Adrenal gland (tissue), 12 donors: ENCODE measurements around the gene COPZ2. TPM values are rescaled to one million over a fixed set of nuclear protein-coding genes. Genes with fewer than 3 reads are reported as not detected.

ENCODE experiments used
- DNase-seq, 7 donors: peaks; one replicate each; pipeline ENCODE4 v3.0.0-alpha.2; 2019 to 2020
- H3K27ac ChIP-seq, 5 donors: fragments of 200-600 bp; sonication (generic) in 4 of 5; 1 replicate in 3 of 5; 2 replicates in 2 of 5; pipeline versions ENCODE4 v1.5.1 to v1.8.0; 2016 to 2020; ENCODE audit warnings: mild to moderate bottlenecking in 1 of 5
- H3K27me3 ChIP-seq: fragments of 200-600 bp; 2 replicates; pipeline ENCODE4 v1.8.0; 2021
- H3K36me3 ChIP-seq, 2 donors: fragments of 200-600 bp; replicated peaks in 1 of 2; 1 replicate in 1 of 2; 2 replicates in 1 of 2; pipeline versions ENCODE4 v1.5.1 to v1.8.0; 2018 to 2022
- H3K4me1 ChIP-seq, 2 donors: fragments of 200-600 bp; replicated peaks in 1 of 2; 1 replicate in 1 of 2; 2 replicates in 1 of 2; pipeline versions ENCODE4 v1.5.1 to v1.8.0; 2018 to 2021
- H3K4me3 ChIP-seq, 4 donors: fragments of 200-600 bp; sonication (generic) in 3 of 4; one replicate each; pipeline ENCODE4 v1.5.1; 2016 to 2018
- H3K9me3 ChIP-seq, 3 donors: fragments of 200-600 bp; sonication (generic) in 1 of 3; replicated peaks in 1 of 3; 1 replicate in 2 of 3; 2 replicates in 1 of 3; pipeline versions ENCODE4 v1.5.1 to v1.8.0; 2016 to 2021
- POLR2A ChIP-seq, 2 donors: fragments of 450-650 bp; IDR thresholded peaks; one replicate each; pipeline ENCODE4 v1.6.1; 2017; ENCODE audit warnings: antibody characterized with exemption in 2 of 2, mild to moderate bottlenecking in 2 of 2, moderate library complexity in 1 of 2
- WGBS, 4 donors: extraction: QIAGEN DNeasy Blood & Tissue Kit in 2 of 4; methylation state at CpG; one replicate each; pipeline versions ENCODE4 v1.1.5 to v1.1.7; 2013 to 2017; 5-methylcytosine and 5-hydroxymethylcytosine counted together
- intact Hi-C, 2 donors: fragments of 100-400 bp; cut with DNase I; formaldehyde crosslinking; loops; one replicate each; pipeline versions ENCODE4 v1.14.1 to v1.15.0; 2022 to 2023
- polyA plus RNA-seq, 3 donors: library from polyadenylated mRNA; stranded (reverse); fragments of 200-250 nt in 2 of 3; fragments of 350-450 nt in 1 of 3; fragmentation: Illumina TruSeq in 1 of 3; extraction: RNeasy Lipid Tissue Mini Kit (QIAGEN cat#74804) in 1 of 3; gene quantifications; one replicate each; pipeline ENCODE4 v1.2.3, GENCODE V29; 2013 to 2014
- total RNA-seq, 9 donors: library from RNA; depleted of rRNA in 4 of 9; stranded (reverse); fragments of >200 nt in 4 of 9; fragments of 120-200 nt in 1 of 9; fragmentation: NEBNext Ultra II Directional in 1 of 9; extraction: Animal tissue kit (Norgen Biotek cat#: 25700) in 1 of 9; gene quantifications; one replicate each; pipeline versions ENCODE4 v1.1.0 to v1.2.4, GENCODE V29; 2013 to 2023
- TF ChIP-seq, protein P1 (sequence below), 6 experiments: fragments of 450-650 bp in 4 of 6; fragments of 200-600 bp in 2 of 6; sonication (generic) in 1 of 6; IDR thresholded peaks; 1 replicate in 5 of 6; 2 replicates in 1 of 6; pipeline versions ENCODE4 v1.5.1 to v1.8.0; 2016 to 2021; ENCODE audit warnings: antibody characterized with exemption in 6 of 6, mild to moderate bottlenecking in 2 of 6, moderate library complexity in 1 of 6
- donor health status: healthy with polysubstance abuse.
- donor health status: Bipolar disorder and iron deficiency.
- donor health status: DM: yes; HTN: yes; CAD: no.
- donor health status: DM: no; HTN: no; CAD: no.
- donor health status: DM: no; HTN: no; CAD: no.
- donor health status: DM: yes; HTN: yes; CAD: no.

COPZ2 gene
- total and polyA plus RNA-seq, 12 donors: 16.3 to 60.1 (median 42.4) TPM

DNA sequence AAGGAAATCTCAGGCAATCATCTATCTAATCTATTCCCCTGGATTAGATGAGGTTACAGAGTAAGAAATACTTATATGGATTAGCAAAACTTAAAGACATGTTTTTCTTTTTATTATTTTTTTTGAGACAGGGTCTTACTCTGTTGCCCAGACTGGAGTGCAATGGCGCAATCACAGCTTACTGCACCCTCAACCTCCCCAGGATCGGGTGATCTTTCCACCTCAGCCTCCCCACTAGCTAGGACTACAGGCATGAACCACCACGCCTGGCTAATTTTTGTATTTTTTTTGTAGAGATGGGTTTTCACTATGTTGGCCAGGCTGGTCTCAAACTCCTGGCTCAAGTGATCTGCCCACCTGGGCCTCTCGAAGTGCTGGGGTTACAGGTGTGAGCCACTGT, 7.3 kb upstream of the COPZ2 start:
- no peaks in the 10 kb centered on the region for H3K36me3 ChIP-seq
- H3K27me3 ChIP-seq: no peaks in the 10 kb centered on the region
- no peaks in the 10 kb centered on the region for H3K9me3 ChIP-seq
- no peak for TF ChIP-seq POLR2A (IDR thresholded peaks at IDR 0.05)
- TF ChIP-seq, protein P1, sequence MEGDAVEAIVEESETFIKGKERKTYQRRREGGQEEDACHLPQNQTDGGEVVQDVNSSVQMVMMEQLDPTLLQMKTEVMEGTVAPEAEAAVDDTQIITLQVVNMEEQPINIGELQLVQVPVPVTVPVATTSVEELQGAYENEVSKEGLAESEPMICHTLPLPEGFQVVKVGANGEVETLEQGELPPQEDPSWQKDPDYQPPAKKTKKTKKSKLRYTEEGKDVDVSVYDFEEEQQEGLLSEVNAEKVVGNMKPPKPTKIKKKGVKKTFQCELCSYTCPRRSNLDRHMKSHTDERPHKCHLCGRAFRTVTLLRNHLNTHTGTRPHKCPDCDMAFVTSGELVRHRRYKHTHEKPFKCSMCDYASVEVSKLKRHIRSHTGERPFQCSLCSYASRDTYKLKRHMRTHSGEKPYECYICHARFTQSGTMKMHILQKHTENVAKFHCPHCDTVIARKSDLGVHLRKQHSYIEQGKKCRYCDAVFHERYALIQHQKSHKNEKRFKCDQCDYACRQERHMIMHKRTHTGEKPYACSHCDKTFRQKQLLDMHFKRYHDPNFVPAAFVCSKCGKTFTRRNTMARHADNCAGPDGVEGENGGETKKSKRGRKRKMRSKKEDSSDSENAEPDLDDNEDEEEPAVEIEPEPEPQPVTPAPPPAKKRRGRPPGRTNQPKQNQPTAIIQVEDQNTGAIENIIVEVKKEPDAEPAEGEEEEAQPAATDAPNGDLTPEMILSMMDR (IDR thresholded peaks at IDR 0.05): no peak
- WGBS, 4 donors: 90 to 93% (median 92%) methylated on average over 4 of the region's 4 CpGs
- no peak overlapping the region for H3K27ac ChIP-seq
- intact Hi-C loops: no loop called here
- peaks cover 15 to 23% of the 10 kb centered on the region in 2 donors for H3K4me1 ChIP-seq
- no peak for DNase-seq
- H3K4me3 ChIP-seq: no peak overlapping the region

DNA sequence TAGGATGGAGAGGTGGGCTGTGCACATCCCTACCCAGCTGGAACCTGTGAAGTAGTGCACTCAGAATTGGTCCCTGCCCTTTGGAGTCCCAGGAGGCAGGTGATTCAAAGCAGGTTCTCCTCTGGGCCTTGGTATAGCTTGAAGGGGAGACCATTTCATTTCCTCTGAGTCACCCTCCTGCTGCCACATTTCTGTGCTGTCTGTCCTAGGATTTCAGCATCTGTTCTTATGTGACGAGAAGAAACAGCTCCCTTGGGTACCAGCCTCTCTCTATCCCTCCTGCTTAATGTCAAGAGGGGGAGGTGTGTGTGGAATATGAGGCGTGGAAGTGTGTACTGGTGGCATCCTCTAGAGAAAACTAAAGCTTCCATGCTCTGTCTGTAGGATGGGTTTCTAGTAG, 5.6 kb upstream of the COPZ2 start:
- no peak for TF ChIP-seq POLR2A (IDR thresholded peaks at IDR 0.05)
- TF ChIP-seq, protein P1 (IDR thresholded peaks at IDR 0.05): no peak
- Histone ChIP-seq H3K4me3 (no peak overlapping the region), H3K4me1 (peaks cover 10 to 18% of the 10 kb centered on the region in 2 donors), H3K36me3 (no peaks in the 10 kb centered on the region), H3K27ac (no peak overlapping the region), H3K9me3 (no peaks in the 10 kb centered on the region), H3K27me3 (no peaks in the 10 kb centered on the region)
- 67 to 90% (median 85%) methylated on average over 2 of the region's 2 CpGs for WGBS, 4 donors
- DNase-seq: no peak
- intact Hi-C loops: no loop called here

DNA sequence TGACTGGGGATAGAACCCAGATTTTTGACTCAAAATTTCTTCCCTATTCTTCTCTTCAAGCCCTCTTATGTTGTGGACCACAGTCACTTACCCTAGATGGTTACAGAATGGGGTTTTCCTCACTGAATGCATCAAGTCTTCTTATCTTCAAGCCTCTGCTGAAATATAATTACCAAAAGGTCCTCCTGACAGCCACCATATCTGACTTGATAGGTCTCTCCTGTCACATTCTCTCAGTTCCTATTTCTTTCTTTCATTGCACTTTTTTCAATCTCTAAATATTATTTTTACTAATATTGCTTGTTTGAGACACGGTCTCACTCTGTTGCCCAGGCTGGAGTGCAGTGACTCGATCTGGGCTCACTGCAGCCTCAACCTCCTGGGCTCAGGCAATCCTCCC, 1.1 kb upstream of the COPZ2 start:
- Histone ChIP-seq H3K4me1 (peaks cover 0 to 13% of the 10 kb centered on the region in 2 donors), H3K27me3 (no peaks in the 10 kb centered on the region), H3K27ac (no peak overlapping the region), H3K9me3 (no peaks in the 10 kb centered on the region), H3K4me3 (no peak overlapping the region), H3K36me3 (no peaks in the 10 kb centered on the region)
- TF ChIP-seq, protein P1 (IDR thresholded peaks at IDR 0.05): no peak
- TF ChIP-seq POLR2A (IDR thresholded peaks at IDR 0.05): no peak
- WGBS, 4 donors: 83 to 97% (median 88%) methylated on average over 2 of the region's 2 CpGs
- DNase-seq: no peak
- intact Hi-C loops: no loop called here

DNA sequence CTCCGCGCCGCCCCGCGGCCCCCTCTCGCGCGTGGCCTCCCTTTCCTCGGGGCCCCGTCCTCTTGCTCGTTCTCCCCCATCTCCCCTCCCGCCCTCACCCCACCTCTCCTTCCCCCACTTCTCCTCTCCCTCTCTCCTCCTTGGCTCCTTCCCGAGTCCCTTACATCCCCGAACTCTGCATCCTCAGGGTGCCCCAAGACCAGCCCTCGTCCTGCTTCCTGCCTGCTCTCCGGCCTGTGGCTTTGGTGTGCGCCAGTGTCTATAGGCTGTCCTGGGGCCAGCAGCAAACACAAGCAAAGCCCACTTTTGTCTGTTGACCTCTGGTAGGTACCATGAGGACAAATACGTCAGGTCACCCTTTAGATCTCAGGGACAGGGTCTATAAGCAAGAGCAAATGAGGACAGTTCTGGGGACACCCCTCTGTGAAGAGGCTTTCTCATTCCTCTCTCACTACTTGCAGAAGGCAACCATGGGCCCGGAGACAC, 284 bp upstream of the COPZ2 start:
- DNase-seq: no peak
- H3K36me3 ChIP-seq: no peaks in the 10 kb centered on the region
- peaks cover 0 to 13% of the 10 kb centered on the region in 2 donors for H3K4me1 ChIP-seq
- peak overlapping the region in 1 of 5 donors; percentile 75 for H3K27ac ChIP-seq
- no peak for TF ChIP-seq POLR2A (IDR thresholded peaks at IDR 0.05)
- TF ChIP-seq, protein P1 (IDR thresholded peaks at IDR 0.05): no peak
- no peaks in the 10 kb centered on the region for H3K27me3 ChIP-seq
- no peaks in the 10 kb centered on the region for H3K9me3 ChIP-seq
- 9 to 24% (median 20%) methylated on average over 7 to 19 of the region's 19 CpGs for WGBS, 4 donors
- H3K4me3 ChIP-seq: peak overlapping the region in 1 of 4 donors; percentile 60
- intact Hi-C loops: no loop called here
